Body of pancreas (tissue), 4 donors: ENCODE results near the gene MYO5A. TPM values are rescaled to one million over a fixed set of nuclear protein-coding genes. Genes with fewer than 3 reads are reported as not detected.

Experiments
- ATAC-seq: fragments of 150-250 bp; one replicate; pipeline ENCODE4 v1.9.1; 2016
- DNase-seq, 4 donors: peaks; one replicate each; pipeline ENCODE4 v3.0.0-alpha.2; 2019
- H3K27ac ChIP-seq, 4 donors: fragments of 200-600 bp; sonication (generic); 1 replicate in 3 of 4; 2 replicates in 1 of 4; pipeline versions ENCODE4 v1.5.1 to v1.6.1; 2016 to 2019; ENCODE audit warnings: mild to moderate bottlenecking in 1 of 4, mixed read lengths in 1 of 4, moderate library complexity in 1 of 4
- H3K27me3 ChIP-seq, 2 donors: fragments of 200-600 bp; sonication (generic); one replicate each; pipeline ENCODE4 v1.6.0; 2016; ENCODE audit warnings: mild to moderate bottlenecking in 1 of 2
- H3K36me3 ChIP-seq, 2 donors: fragments of 200-600 bp; sonication (generic); replicated peaks in 1 of 2; 2 replicates each; pipeline ENCODE4 v1.5.1; 2016; ENCODE audit warnings: low read depth in 2 of 2; ENCODE audit not compliant: insufficient read depth in 1 of 2
- H3K4me1 ChIP-seq: fragments of 200-600 bp; sonication (generic); one replicate; pipeline ENCODE4 v1.6.0; 2016
- H3K4me3 ChIP-seq, 2 donors: fragments of 200-600 bp; sonication (generic); 1 replicate in 1 of 2; 2 replicates in 1 of 2; pipeline ENCODE4 v1.5.1; 2016 to 2019
- H3K9me3 ChIP-seq, 3 donors: fragments of 200-600 bp; sonication (generic); 1 replicate in 2 of 3; 2 replicates in 1 of 3; pipeline ENCODE4 v1.5.1; 2016
- CTCF ChIP-seq, 7 experiments: fragments of 450-650 bp in 4 of 7; fragments of 200-600 bp in 3 of 7; sonication (generic) in 3 of 7; IDR thresholded peaks; one replicate each; pipeline ENCODE4 v1.5.1; 2016 to 2019; ENCODE audit warnings: antibody characterized with exemption in 7 of 7
- POLR2A ChIP-seq, 3 donors: fragments of 450-650 bp; IDR thresholded peaks; one replicate each; pipeline ENCODE4 v1.6.1; 2016; ENCODE audit warnings: antibody characterized with exemption in 3 of 3, mild to moderate bottlenecking in 2 of 3
- WGBS, 2 donors: methylation state at CpG; one replicate each; pipeline ENCODE4 v1.1.5; 2017; 5-methylcytosine and 5-hydroxymethylcytosine counted together
- intact Hi-C: fragments of 100-400 bp; cut with DNase I; formaldehyde crosslinking; loops from one replicate; pipeline ENCODE4 v1.15.1; 2023
- total RNA-seq, 2 donors: library from RNA; depleted of rRNA; stranded (reverse); fragments of >200 nt; gene quantifications; one replicate each; pipeline ENCODE4 v1.1.0, GENCODE V29; 2016

The MYO5A gene
- total RNA-seq, 2 donors from 2014 or later: 8.2 to 11.9 TPM

- intact Hi-C loops: no loop called here
- no peaks in the 10 kb centered on the region for H3K36me3 ChIP-seq
- TF ChIP-seq CTCF (IDR thresholded peaks at IDR 0.05) (no peak), POLR2A (IDR thresholded peaks at IDR 0.05) (no peak)
- H3K4me3 ChIP-seq: no peak overlapping the region
- ATAC-seq (no peak), DNase-seq (no peak)
- H3K9me3 ChIP-seq: no peaks in the 10 kb centered on the region
- no peaks in the 10 kb centered on the region for H3K4me1 ChIP-seq
- H3K27ac ChIP-seq: no peak overlapping the region
- H3K27me3 ChIP-seq: no peaks in the 10 kb centered on the region
- 85 to 92% methylated on average over 6 of the region's 6 CpGs for WGBS, 2 donors
Observed at GRCh38 chr15:52496776-52497470, 31.8 kb downstream of the MYO5A start.

GRCh38 chr15:52496175-52496574, 32.5 kb downstream of the MYO5A start:
- intact Hi-C loops: no loop called here
- Histone ChIP-seq H3K36me3 (no peaks in the 10 kb centered on the region), H3K4me1 (no peaks in the 10 kb centered on the region), H3K4me3 (no peak overlapping the region), H3K9me3 (no peaks in the 10 kb centered on the region), H3K27me3 (no peaks in the 10 kb centered on the region), H3K27ac (no peak overlapping the region)
- TF ChIP-seq CTCF (IDR thresholded peaks at IDR 0.05): no peak
- no peak for TF ChIP-seq POLR2A (IDR thresholded peaks at IDR 0.05)
- ATAC-seq (no peak), DNase-seq (no peak)
- WGBS, 2 donors: 62 to 63% methylated on average over 4 of the region's 4 CpGs

- Histone ChIP-seq H3K27ac (no peak overlapping the region), H3K4me3 (no peak overlapping the region), H3K36me3 (no peaks in the 10 kb centered on the region), H3K4me1 (no peaks in the 10 kb centered on the region), H3K9me3 (no peaks in the 10 kb centered on the region), H3K27me3 (no peaks in the 10 kb centered on the region)
- intact Hi-C loops: no loop called here
- ATAC-seq: no peak
- TF ChIP-seq CTCF (IDR thresholded peaks at IDR 0.05) (no peak), POLR2A (IDR thresholded peaks at IDR 0.05) (no peak)
- DNase-seq: no peak
Observed at GRCh38 chr15:52495125-52495524, 33.6 kb downstream of the MYO5A start.

GRCh38 chr15:52493968-52494367, 34.7 kb downstream of the MYO5A start:
- intact Hi-C loops: no loop called here
- H3K27me3 ChIP-seq: no peaks in the 10 kb centered on the region
- no peaks in the 10 kb centered on the region for H3K9me3 ChIP-seq
- WGBS, 2 donors: 85 to 98% methylated on average over 3 of the region's 3 CpGs
- no peak for ATAC-seq
- no peak for DNase-seq
- no peak overlapping the region for H3K4me3 ChIP-seq
- H3K27ac ChIP-seq: no peak overlapping the region
- no peaks in the 10 kb centered on the region for H3K36me3 ChIP-seq
- no peaks in the 10 kb centered on the region for H3K4me1 ChIP-seq
- TF ChIP-seq POLR2A (IDR thresholded peaks at IDR 0.05): no peak
- TF ChIP-seq CTCF (IDR thresholded peaks at IDR 0.05): no peak

GRCh38 chr15:52492132-52492531, 36.5 kb downstream of the MYO5A start:
- Histone ChIP-seq H3K9me3 (no peaks in the 10 kb centered on the region), H3K27ac (no peak overlapping the region), H3K4me3 (no peak overlapping the region), H3K27me3 (no peaks in the 10 kb centered on the region), H3K36me3 (no peaks in the 10 kb centered on the region), H3K4me1 (no peaks in the 10 kb centered on the region)
- DNase-seq: no peak
- intact Hi-C loops: no loop called here
- no peak for ATAC-seq
- TF ChIP-seq POLR2A (IDR thresholded peaks at IDR 0.05): no peak
- TF ChIP-seq CTCF (IDR thresholded peaks at IDR 0.05): no peak
- WGBS, 2 donors: 76 to 90% methylated on average over 4 of the region's 4 CpGs
